GM10266 (cell line): ENCODE results near the gene INAFM1.
"Not testable (repeated sequence)": the region's sequence is repeated elsewhere in the genome, so short reads cannot be mapped to it uniquely, and the experiment has no call there.

Source experiments
- DNase-seq: peaks from one replicate; pipeline ENCODE4 v3.0.0; 2012; ENCODE audit errors: extremely low spot score
- CTCF ChIP-seq: IDR thresholded peaks from 2 replicates; pipeline ENCODE4 v1.5.1; 2012; ENCODE audit warnings: mild to moderate bottlenecking, low read depth; ENCODE audit not compliant: control insufficient read depth, insufficient read depth; ENCODE audit errors: missing control alignments

The INAFM1 gene

DNA sequence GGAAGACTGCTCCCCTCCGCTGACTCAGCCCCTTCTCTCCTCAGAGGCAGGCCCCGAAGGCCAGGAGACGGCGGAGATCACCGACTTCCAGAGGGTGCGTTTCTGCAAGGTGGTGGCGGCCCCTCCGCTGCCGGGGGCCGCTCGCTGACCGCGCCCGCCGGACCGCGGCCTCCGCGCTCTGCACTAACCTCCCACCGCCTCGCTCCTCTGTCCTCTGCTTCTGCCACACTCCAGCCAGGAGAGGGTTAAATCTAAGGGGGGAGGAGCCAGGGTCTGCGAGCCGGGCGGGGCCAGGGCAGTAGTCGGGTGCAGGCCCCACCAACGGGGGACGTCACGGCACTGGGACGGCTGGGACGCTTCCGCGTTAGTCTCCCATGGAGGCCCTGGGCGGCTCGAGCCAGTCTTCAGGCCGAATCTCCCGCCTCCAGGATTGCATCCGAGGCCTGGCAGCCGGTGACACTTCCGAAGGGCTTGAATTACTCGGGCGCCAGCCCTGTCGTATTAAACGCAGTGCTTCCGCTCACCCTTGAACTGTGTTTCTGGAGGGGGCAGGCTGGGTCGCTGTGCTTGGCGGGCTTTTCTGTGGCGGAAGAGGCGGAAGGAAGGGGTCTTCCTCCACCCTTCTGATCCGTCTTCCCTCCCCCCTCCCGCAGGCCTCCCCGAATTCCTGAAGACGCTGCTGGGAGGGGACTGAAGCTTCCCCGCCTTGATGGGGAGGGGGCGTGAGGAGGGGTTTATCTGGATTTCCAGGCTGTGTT is 1.2 kb upstream of the INAFM1 start:
- DNase-seq, result peak; percentile 97
- TF ChIP-seq CTCF, result no peak

GRCh38 chr19:47274891-47275761 is 441 bp downstream of the INAFM1 start:
- no peak for TF ChIP-seq CTCF
- DNase-seq, result no peak

- no peak for DNase-seq
- no peak for TF ChIP-seq CTCF
Measured at GRCh38 chr19:47275791-47276461, 1.2 kb downstream of the INAFM1 start.

GRCh38 chr19:47276513-47276912 is 1.8 kb downstream of the INAFM1 start:
- DNase-seq, result not testable (repeated sequence)

- no peak for DNase-seq
- peak; percentile 39 for TF ChIP-seq CTCF
Measured at GRCh38 chr19:47280183-47280797, 5.6 kb downstream of the INAFM1 start.

GRCh38 chr19:47283405-47284059 is 8.8 kb downstream of the INAFM1 start:
- no peak for DNase-seq
- no peak for TF ChIP-seq CTCF
